HG02884 (cell line): ENCODE data around the gene MOV10L1.

ENCODE experiments used
- ATAC-seq: cut with Tn5 transposase; IDR thresholded peaks from one replicate; pipeline ENCODE4 v1.9.1; 2021; ENCODE audit warnings: mild to moderate bottlenecking, moderate library complexity; ENCODE audit not compliant: unreplicated experiment

The MOV10L1 gene

GRCh38 chr22:50173311-50173982 lies 83.6 kb downstream of the MOV10L1 start:
- no peak for ATAC-seq

GRCh38 chr22:50173983-50174355 lies 84.2 kb downstream of the MOV10L1 start:
- ATAC-seq: no peak

GRCh38 chr22:50174382-50175190 lies 84.8 kb downstream of the MOV10L1 start:
- ATAC-seq: no peak

- no peak for ATAC-seq
Observed at GRCh38 chr22:50175191-50175461, 85.3 kb downstream of the MOV10L1 start.

GRCh38 chr22:50175921-50176849 lies 86.4 kb downstream of the MOV10L1 start:
- no peak for ATAC-seq

- ATAC-seq: no peak
Observed at GRCh38 chr22:50176850-50177536, 87.2 kb downstream of the MOV10L1 start.

GRCh38 chr22:50177537-50178470 lies 88.0 kb downstream of the MOV10L1 start:
- no peak for ATAC-seq

GRCh38 chr22:50178471-50178864 lies 88.7 kb downstream of the MOV10L1 start:
- no peak for ATAC-seq

GRCh38 chr22:50178871-50179869 lies 89.4 kb downstream of the MOV10L1 start:
- ATAC-seq: no peak

GRCh38 chr22:50179937-50180726 lies 90.3 kb downstream of the MOV10L1 start:
- ATAC-seq: no peak

- ATAC-seq: no peak
Observed at GRCh38 chr22:50180727-50181521, 91.1 kb downstream of the MOV10L1 start.

GRCh38 chr22:50182176-50183081 lies 92.6 kb downstream of the MOV10L1 start:
- no peak for ATAC-seq

- ATAC-seq: no peak
Observed at GRCh38 chr22:50183141-50183971, 93.5 kb downstream of the MOV10L1 start.

- no peak for ATAC-seq
Observed at GRCh38 chr22:50184004-50184901, 94.4 kb downstream of the MOV10L1 start.
